DOHH2 (cell line): ENCODE data around the gene PRKAR2B.

Experiments used
- EZH2phosphoT487 ChIP-seq: fragments of 200-600 bp; sonication (generic); IDR thresholded peaks from 2 replicates; pipeline ENCODE4 v1.6.1; 2017; ENCODE audit warnings: borderline replicate concordance, mild to moderate bottlenecking, antibody characterized with exemption, low read length, moderate library complexity, mixed read lengths
- TF ChIP-seq, protein P1 (sequence below): fragments of 200-600 bp; sonication (generic); IDR thresholded peaks from one replicate; pipeline ENCODE4 v1.5.1; 2014; ENCODE audit warnings: antibody characterized with exemption, mild to moderate bottlenecking, low read depth, low read length; ENCODE audit not compliant: poor library complexity, severe bottlenecking

DNA sequence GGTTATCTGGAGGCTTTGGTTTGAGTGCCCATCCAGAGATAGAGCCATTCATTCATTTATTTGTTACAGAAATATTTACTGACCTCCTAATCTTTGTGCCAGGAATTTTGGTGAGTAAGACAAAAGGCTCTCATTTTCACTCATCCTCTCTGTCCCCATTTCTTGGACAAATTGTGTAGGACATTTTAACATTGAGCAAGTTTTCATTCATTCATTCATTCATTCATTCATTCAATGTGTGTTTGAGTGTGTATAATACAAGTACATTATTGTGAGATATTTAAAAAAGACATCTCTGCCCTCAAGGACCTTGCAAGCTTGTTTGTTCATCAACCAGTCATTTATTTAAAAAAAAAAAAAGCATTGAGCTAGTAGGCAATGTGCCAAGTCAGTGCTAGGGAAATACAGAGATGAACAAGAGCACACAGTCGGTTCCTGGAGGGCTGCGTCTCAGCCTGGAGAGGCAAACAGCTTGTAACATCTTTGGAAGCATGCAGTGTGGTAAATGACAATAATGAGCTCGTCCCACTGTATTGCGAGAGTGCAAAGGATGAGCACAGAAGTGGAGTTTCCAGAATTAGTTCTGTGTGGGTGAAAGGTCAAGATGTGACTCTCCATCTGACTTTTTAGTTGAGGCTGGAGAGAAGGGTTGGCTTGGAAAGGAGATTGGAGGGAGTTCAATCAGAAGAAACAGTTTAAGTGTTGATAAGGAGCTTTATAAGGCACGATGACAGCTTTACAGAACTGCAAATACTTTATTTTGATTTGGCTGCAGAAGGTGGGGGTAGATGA lies 73.8 kb downstream of the PRKAR2B start:
- TF ChIP-seq EZH2phosphoT487 = no peak
- TF ChIP-seq, protein P1, sequence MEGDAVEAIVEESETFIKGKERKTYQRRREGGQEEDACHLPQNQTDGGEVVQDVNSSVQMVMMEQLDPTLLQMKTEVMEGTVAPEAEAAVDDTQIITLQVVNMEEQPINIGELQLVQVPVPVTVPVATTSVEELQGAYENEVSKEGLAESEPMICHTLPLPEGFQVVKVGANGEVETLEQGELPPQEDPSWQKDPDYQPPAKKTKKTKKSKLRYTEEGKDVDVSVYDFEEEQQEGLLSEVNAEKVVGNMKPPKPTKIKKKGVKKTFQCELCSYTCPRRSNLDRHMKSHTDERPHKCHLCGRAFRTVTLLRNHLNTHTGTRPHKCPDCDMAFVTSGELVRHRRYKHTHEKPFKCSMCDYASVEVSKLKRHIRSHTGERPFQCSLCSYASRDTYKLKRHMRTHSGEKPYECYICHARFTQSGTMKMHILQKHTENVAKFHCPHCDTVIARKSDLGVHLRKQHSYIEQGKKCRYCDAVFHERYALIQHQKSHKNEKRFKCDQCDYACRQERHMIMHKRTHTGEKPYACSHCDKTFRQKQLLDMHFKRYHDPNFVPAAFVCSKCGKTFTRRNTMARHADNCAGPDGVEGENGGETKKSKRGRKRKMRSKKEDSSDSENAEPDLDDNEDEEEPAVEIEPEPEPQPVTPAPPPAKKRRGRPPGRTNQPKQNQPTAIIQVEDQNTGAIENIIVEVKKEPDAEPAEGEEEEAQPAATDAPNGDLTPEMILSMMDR = no peak
